HG02885 (cell line): ENCODE measurements around the gene RNASEH1.
"Not testable (repeated sequence)": the region's sequence is repeated elsewhere in the genome, so short reads cannot be mapped to it uniquely, and the experiment has no call there.

ENCODE experiments used
- ATAC-seq: cut with Tn5 transposase; IDR thresholded peaks from one replicate; pipeline ENCODE4 v1.9.1; 2021; ENCODE audit warnings: mild to moderate bottlenecking; ENCODE audit not compliant: unreplicated experiment, poor library complexity

Gene RNASEH1

DNA sequence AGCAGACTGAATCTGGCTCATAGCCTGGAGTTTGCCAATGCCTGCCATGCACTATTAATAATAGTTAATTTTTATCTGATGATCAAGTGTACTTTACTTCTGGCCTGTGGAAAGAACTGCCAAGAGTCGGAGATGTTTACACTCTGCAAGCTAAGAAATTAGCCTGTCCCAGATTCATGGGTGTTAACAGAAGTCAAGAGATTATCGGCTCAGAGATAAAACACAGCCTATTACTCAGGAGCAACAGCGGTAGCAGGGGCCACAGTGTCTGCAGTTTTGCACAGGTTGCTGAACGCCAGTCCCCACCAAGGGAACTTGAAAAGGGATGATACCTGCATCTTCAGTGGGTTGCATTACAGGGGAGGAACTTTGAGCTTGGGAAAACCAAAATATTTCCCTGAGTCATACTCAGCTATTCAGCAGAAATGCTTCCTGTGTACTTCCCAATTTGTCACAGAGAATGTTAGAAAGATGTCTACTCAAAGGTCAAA is 34.5 kb downstream of the RNASEH1 start:
- ATAC-seq = no peak

DNA sequence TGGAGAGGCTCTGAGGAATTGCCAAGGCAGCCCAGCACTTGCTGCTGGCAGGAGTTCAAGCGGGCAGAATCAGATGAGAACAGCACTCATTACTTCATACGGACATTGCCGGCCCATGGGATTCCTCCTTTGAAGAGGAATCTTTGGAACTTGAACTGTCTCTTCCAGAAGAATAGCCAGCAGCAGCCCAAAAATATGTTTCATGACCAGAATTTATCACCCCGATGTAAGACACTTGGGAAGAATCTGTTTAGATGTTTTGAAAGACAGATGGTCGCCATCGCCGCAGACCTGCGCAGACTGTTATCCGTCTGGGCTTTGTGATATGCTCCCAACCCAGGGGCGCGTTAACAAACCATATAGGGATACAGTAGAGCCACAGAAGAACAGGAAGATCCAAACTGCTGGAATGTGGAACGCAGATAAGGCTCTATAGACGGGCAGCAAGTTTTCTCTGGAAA is 35.1 kb downstream of the RNASEH1 start:
- ATAC-seq = no peak

- ATAC-seq = no peak
Observed at GRCh38 chr2:3520591-3520990, 37.5 kb downstream of the RNASEH1 start.

DNA sequence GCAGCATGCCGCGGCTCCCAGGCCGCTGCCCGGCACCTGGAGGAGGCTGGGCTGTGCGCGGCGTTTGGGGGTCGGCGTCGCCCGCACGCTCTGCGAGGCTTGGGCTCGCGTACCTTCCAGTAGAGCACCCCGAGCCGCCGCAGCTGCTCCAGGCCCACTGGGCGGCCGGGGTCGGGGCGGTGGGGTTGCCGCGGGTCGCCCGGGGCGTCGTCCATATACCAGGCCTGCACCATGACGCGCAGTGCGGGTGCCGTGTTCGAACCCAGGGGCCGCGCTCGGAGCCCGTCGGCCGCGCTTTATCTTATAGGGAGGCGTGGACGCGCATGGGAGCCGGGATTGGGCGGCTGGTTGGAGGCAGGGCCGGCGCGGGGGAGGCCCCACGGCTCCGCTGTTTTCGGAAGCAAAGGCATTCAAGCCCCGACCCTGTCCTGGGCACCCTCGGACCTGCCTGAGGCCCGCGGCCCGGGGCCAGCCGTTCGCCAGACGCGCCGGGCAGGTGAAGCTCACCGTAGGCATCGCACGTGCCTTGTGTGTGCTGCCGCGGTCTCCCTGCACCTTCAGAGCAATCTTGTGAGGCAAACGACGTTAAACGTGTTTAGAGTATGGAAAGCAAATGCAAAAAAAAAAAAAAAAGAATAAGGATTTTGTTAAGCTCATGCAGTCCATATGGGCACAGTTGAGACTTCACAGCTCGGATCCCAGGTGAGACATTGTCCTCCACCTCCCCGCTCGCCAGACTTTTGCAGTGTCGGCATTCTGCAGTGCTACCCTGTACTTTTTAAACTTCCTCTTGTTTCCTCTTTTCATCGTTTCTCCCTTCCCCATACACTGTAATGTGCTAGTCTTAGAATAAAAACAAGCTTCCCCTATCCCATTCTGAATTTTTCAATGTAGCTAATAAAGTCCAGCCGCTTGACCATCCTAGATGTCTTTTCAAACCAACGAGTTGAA is 38.6 kb downstream of the RNASEH1 start, which contains the start of gene ADI1:
TSS of gene ADI1 (minus strand) at position 277 of the 951 bp plus-strand sequence. CDS start at position 233, 44 bp downstream.
- ATAC-seq = peak; percentile 65

- peak; percentile 81 for ATAC-seq
Observed at GRCh38 chr2:3518496-3519254, 39.5 kb downstream of the RNASEH1 start.

DNA sequence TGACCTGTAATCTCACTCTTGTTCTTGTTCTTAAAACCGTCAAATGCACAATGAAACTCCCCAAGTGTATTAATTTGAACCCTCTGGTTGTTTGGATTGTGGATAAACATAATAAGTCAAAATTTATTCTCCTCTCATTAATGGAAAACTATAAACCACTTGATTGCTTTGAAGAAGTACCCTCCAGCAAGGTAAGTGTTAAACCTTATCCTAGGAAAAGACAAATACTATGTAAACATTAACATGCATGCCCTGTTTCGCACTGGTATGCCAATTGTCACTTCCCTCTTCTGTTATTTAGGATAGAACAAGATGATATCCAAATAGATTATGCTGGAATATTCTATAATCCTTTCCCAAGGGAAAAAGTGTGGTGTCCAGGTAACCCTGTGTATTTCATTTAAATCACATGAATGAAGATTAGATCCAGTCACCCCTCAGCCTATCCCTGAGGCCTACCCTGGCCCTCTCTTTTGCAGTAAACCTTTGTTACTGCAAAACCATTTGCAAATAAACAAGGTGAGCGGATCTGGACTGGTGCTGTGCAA is 40.1 kb downstream of the RNASEH1 start:
- no peak for ATAC-seq

GRCh38 chr2:3516831-3517230 is 41.3 kb downstream of the RNASEH1 start:
- ATAC-seq = no peak

DNA sequence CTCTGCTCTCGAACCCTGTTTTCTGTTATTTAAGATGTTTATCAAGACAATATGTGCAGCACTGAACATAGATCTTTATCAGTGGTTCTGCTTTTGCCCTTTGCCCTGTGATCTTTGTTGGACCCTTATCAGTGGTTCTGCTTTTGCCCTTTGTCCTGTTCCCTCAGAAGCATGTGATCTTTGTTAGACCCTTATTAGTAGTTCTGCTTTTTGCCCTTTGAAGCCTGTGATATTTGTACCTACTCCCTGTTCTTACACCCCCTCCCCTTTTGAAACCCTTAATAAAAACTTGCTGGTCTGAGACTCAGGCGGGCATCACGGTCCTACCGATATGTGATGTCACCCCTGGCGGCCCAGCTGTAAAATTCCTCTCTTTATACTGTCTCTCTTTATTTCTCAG is 42.7 kb downstream of the RNASEH1 start:
- not testable (repeated sequence) for ATAC-seq

DNA sequence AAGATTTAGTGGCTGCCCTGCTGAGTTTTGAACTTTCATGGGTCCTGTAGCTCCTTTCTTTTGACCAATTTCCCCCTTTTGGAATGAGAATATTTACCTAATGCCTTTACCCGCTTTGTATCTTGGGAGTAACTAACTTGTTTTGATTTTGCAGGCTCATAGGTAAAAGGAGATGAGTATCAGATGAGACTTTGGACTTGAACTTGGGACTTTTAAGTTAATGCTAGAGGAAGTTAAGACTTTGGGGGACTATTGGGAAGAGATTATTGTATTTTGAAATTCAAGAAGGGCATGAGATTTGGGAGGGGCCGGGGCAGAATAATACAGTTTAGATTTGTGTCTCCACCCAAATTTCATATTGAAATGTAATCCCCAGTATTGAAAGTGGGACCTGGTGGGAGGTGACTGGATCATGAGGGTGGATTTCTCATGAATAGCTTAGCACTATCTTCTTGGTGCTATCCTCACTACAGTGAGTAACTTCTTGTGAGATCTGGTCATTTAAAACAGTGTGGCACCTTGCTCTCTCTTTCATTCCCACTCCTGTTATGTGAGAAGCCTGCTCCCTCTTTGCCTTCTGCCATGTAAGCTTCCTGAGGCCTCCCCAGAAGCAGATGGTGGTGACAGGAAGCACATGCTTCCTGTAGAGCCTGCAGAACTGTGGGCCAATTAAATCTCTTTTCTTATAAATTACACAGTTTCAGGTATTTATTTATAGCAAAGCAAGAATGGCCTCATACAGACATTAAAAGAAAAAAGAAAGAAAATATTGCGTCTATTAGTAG is 44.9 kb downstream of the RNASEH1 start:
- ATAC-seq = no peak

- no peak for ATAC-seq
Observed at GRCh38 chr2:3512086-3512485, 46.0 kb downstream of the RNASEH1 start.

DNA sequence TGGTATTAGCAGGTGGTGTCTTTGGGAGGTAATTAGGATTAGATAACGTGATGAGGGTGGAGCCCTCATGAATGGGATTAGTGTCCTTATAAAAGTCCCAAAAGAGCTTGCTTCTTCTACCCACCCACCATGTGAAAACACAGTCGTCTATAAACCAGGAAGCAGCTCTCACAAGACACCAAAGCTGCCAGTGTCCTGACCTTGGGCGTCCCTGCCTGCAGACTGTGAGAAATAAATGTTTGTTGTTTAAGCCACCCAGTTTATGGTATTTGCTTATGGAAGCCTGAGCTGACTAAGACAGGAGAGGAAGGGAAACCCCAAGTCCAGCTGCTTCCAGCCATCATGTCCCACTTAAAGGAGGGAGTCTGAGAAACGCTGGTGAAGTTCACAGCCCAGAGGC is 52.4 kb downstream of the RNASEH1 start:
- no peak for ATAC-seq

- ATAC-seq = no peak
Observed at GRCh38 chr2:3504741-3505140, 53.4 kb downstream of the RNASEH1 start.

DNA sequence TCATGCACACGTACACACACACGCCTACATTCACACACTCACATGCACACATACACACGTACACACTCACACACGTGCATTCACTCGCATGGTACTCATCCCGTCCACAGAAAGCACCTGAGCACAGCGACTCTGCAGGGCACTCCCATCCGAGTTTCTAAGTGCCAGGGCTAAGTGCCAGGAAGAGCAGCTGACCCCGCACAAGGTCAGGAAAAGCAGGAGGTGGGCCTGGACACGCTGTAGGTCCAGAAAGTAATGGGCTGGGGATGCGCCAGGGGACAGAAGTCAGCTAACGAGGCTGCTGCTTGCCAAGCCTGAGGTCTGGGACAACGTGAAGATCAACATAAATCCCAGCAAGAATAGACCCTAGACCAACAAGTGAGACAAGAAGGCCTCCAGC is 54.6 kb downstream of the RNASEH1 start:
- no peak for ATAC-seq

GRCh38 chr2:3503046-3503445 is 55.1 kb downstream of the RNASEH1 start:
- ATAC-seq = no peak

GRCh38 chr2:3500326-3500899 is 57.7 kb downstream of the RNASEH1 start:
- no peak for ATAC-seq

GRCh38 chr2:3498783-3499394 is 59.2 kb downstream of the RNASEH1 start:
- no peak for ATAC-seq

GRCh38 chr2:3496708-3497080 is 61.4 kb downstream of the RNASEH1 start:
- ATAC-seq = not testable (repeated sequence)
